HUES48 (cell line): ENCODE data around the gene TRIM33.
"Not testable (repeated sequence)": the region's sequence is repeated elsewhere in the genome, so short reads cannot be mapped to it uniquely, and the experiment has no call there.

Experiments
- H3K27ac ChIP-seq: one replicate; pipeline ENCODE4 v1.7.0; 2013; ENCODE audit warnings: low read depth, low read length, inconsistent platforms
- H3K27me3 ChIP-seq: 2 replicates; pipeline ENCODE4 v1.6.1; 2013; ENCODE audit warnings: mild to moderate bottlenecking, low read length; ENCODE audit not compliant: control insufficient read depth, insufficient read depth
- H3K36me3 ChIP-seq: 2 replicates; pipeline ENCODE4 v1.6.1; 2013; ENCODE audit warnings: low read length; ENCODE audit not compliant: control insufficient read depth, insufficient read depth
- H3K4me1 ChIP-seq: 2 replicates; pipeline ENCODE4 v1.6.1; 2013; ENCODE audit warnings: mild to moderate bottlenecking, low read length; ENCODE audit not compliant: control insufficient read depth, insufficient read depth
- H3K4me3 ChIP-seq: 2 replicates; pipeline ENCODE4 v1.5.1; 2013; ENCODE audit warnings: mild to moderate bottlenecking, low read depth, low read length
- H3K9ac ChIP-seq: 2 replicates; pipeline ENCODE4 v1.6.1; 2013; ENCODE audit warnings: mild to moderate bottlenecking, low read depth, low read length, moderate library complexity
- H3K9me3 ChIP-seq: 2 replicates; pipeline ENCODE4 v1.6.1; 2013; ENCODE audit warnings: low read length; ENCODE audit not compliant: control insufficient read depth, insufficient read depth

Gene TRIM33

GRCh38 chr1:114379987-114380386, 131.0 kb downstream of the TRIM33 start:
- Histone ChIP-seq H3K27ac (no peak overlapping the region), H3K27me3 (no peaks in the 10 kb centered on the region), H3K4me1 (no peaks in the 10 kb centered on the region), H3K4me3 (no peak overlapping the region), H3K36me3 (no peaks in the 10 kb centered on the region), H3K9ac (no peak overlapping the region), H3K9me3 (peaks cover 14% of the 10 kb centered on the region; the same call in 1 of the 2 replicates)

GRCh38 chr1:114379358-114379757, 131.6 kb downstream of the TRIM33 start:
- Histone ChIP-seq H3K4me3 (no peak overlapping the region), H3K9me3 (peaks cover 16% of the 10 kb centered on the region; the same call in 1 of the 2 replicates), H3K36me3 (no peaks in the 10 kb centered on the region), H3K9ac (no peak overlapping the region), H3K4me1 (no peaks in the 10 kb centered on the region), H3K27me3 (no peaks in the 10 kb centered on the region), H3K27ac (no peak overlapping the region)

- Histone ChIP-seq H3K36me3 (no peaks in the 10 kb centered on the region), H3K4me3 (no peak overlapping the region), H3K4me1 (no peaks in the 10 kb centered on the region), H3K9ac (no peak overlapping the region), H3K9me3 (peaks cover 27% of the 10 kb centered on the region; the same call in 1 of the 2 replicates), H3K27ac (no peak overlapping the region), H3K27me3 (no peaks in the 10 kb centered on the region)
Observed at GRCh38 chr1:114377356-114377755, 133.6 kb downstream of the TRIM33 start.

- Histone ChIP-seq H3K9me3 (peaks cover 13% of the 10 kb centered on the region; the same call in 1 of the 2 replicates), H3K9ac (no peak overlapping the region), H3K27ac (no peak overlapping the region), H3K4me3 (no peak overlapping the region), H3K36me3 (no peaks in the 10 kb centered on the region), H3K4me1 (peaks cover 4% of the 10 kb centered on the region; the same call in 1 of the 2 replicates), H3K27me3 (no peaks in the 10 kb centered on the region)
Observed at GRCh38 chr1:114369930-114370329, 141.1 kb downstream of the TRIM33 start.

GRCh38 chr1:114369266-114369919, 141.6 kb downstream of the TRIM33 start:
- H3K9ac ChIP-seq, H3K4me1 ChIP-seq: not testable (repeated sequence)

GRCh38 chr1:114368560-114369255, 142.3 kb downstream of the TRIM33 start:
- Histone ChIP-seq H3K36me3 (no peaks in the 10 kb centered on the region), H3K9me3 (peaks cover 5% of the 10 kb centered on the region), H3K27ac (no peak overlapping the region), H3K27me3 (no peaks in the 10 kb centered on the region), H3K4me1 (peaks cover 4% of the 10 kb centered on the region; the same call in 1 of the 2 replicates), H3K9ac (no peak overlapping the region), H3K4me3 (no peak overlapping the region)

More at GRCh38 chr1:114369266-114369919, 141.6 kb downstream of the TRIM33 start:
- not testable (repeated sequence) for H3K27me3 ChIP-seq, H3K27ac ChIP-seq, H3K36me3 ChIP-seq, H3K4me3 ChIP-seq
- H3K9me3 ChIP-seq, result peaks cover 12% of the 10 kb centered on the region; the same call in 1 of the 2 replicates

GRCh38 chr1:114367810-114368209, 143.2 kb downstream of the TRIM33 start:
- Histone ChIP-seq H3K4me3 (no peak overlapping the region), H3K36me3 (no peaks in the 10 kb centered on the region), H3K27me3 (no peaks in the 10 kb centered on the region), H3K4me1 (peaks cover 4% of the 10 kb centered on the region; the same call in 1 of the 2 replicates), H3K9me3 (peaks cover 2% of the 10 kb centered on the region), H3K9ac (no peak overlapping the region), H3K27ac (no peak overlapping the region)

GRCh38 chr1:114363230-114363629, 147.8 kb downstream of the TRIM33 start:
- H3K4me1 ChIP-seq, H3K9ac ChIP-seq, H3K27ac ChIP-seq, H3K36me3 ChIP-seq, H3K27me3 ChIP-seq, H3K4me3 ChIP-seq: not testable (repeated sequence)
- peaks cover 11% of the 10 kb centered on the region for H3K9me3 ChIP-seq

GRCh38 chr1:114359791-114360190, 151.2 kb downstream of the TRIM33 start:
- Histone ChIP-seq H3K27ac (no peak overlapping the region), H3K9me3 (peaks cover 11% of the 10 kb centered on the region), H3K4me1 (no peaks in the 10 kb centered on the region), H3K27me3 (no peaks in the 10 kb centered on the region), H3K9ac (no peak overlapping the region), H3K4me3 (no peak overlapping the region), H3K36me3 (no peaks in the 10 kb centered on the region)

- Histone ChIP-seq H3K4me3 (no peak overlapping the region), H3K9ac (no peak overlapping the region), H3K9me3 (no peaks in the 10 kb centered on the region), H3K27ac (no peak overlapping the region), H3K4me1 (peaks cover 4% of the 10 kb centered on the region; the same call in 1 of the 2 replicates), H3K27me3 (no peaks in the 10 kb centered on the region), H3K36me3 (no peaks in the 10 kb centered on the region)
Observed at GRCh38 chr1:114355240-114355639, 155.8 kb downstream of the TRIM33 start.

- H3K36me3 ChIP-seq, result no peaks in the 10 kb centered on the region
- no peaks in the 10 kb centered on the region for H3K9me3 ChIP-seq
- H3K27ac ChIP-seq, result no peak overlapping the region
- peaks cover 4% of the 10 kb centered on the region; the same call in 1 of the 2 replicates for H3K4me1 ChIP-seq
- H3K9ac ChIP-seq, result no peak overlapping the region
- H3K4me3 ChIP-seq, result no peak overlapping the region
- no peaks in the 10 kb centered on the region; the same call in 1 of the 2 replicates for H3K27me3 ChIP-seq
Observed at GRCh38 chr1:114353262-114353661, 157.7 kb downstream of the TRIM33 start.
